Tibial artery (tissue), 4 donors: ENCODE data around the gene IRF2.
"Not testable (repeated sequence)": the region's sequence is repeated elsewhere in the genome, so short reads cannot be mapped to it uniquely, and the experiment has no call there.

ENCODE experiments used
- DNase-seq, 2 donors: peaks; one replicate each; pipeline ENCODE4 v3.0.0-alpha.2; 2019
- H3K27ac ChIP-seq, 2 donors: fragments of 200-600 bp; sonication (generic) in 1 of 2; 1 replicate in 1 of 2; 2 replicates in 1 of 2; pipeline ENCODE4 v1.5.1; 2018 to 2019; ENCODE audit warnings: mild to moderate bottlenecking in 1 of 2
- H3K27me3 ChIP-seq, 2 donors: fragments of 200-600 bp; sonication (generic) in 1 of 2; one replicate each; pipeline versions ENCODE4 v1.5.1 to v1.6.0; 2016 to 2019
- H3K36me3 ChIP-seq, 3 donors: fragments of 200-600 bp; sonication (generic) in 2 of 3; one replicate each; pipeline ENCODE4 v1.5.1; 2016 to 2019; ENCODE audit warnings: mild to moderate bottlenecking in 2 of 3
- H3K4me1 ChIP-seq, 4 donors: fragments of 200-600 bp; sonication (generic) in 2 of 4; 1 replicate in 3 of 4; 2 replicates in 1 of 4; pipeline ENCODE4 v1.5.1; 2016 to 2019
- H3K4me3 ChIP-seq, 2 donors: fragments of 200-600 bp; sonication (generic) in 1 of 2; 1 replicate in 1 of 2; 2 replicates in 1 of 2; pipeline ENCODE4 v1.5.1; 2018 to 2019; ENCODE audit warnings: mild to moderate bottlenecking in 2 of 2
- H3K9me3 ChIP-seq, 3 donors: fragments of 200-600 bp; sonication (generic) in 1 of 3; one replicate each; pipeline ENCODE4 v1.5.1; 2016 to 2019
- CTCF ChIP-seq, 2 experiments: fragments of 200-600 bp in 1 of 2; fragments of 450-650 bp in 1 of 2; IDR thresholded peaks; one replicate each; pipeline ENCODE4 v1.5.1; 2017 to 2019; ENCODE audit warnings: antibody characterized with exemption in 2 of 2, mild to moderate bottlenecking in 1 of 2, moderate library complexity in 1 of 2
- intact Hi-C: fragments of 100-400 bp; cut with DNase I; formaldehyde crosslinking; loops from one replicate; pipeline ENCODE4 v1.15.0; 2023; ENCODE audit warnings: low total_unique reads

Gene IRF2

GRCh38 chr4:184348311-184349233 lies 125.8 kb downstream of the IRF2 start:
- Histone ChIP-seq H3K27ac (no peak overlapping the region), H3K4me3 (no peak overlapping the region), H3K9me3 (no peaks in the 10 kb centered on the region), H3K27me3 (no peaks in the 10 kb centered on the region), H3K36me3 (no peaks in the 10 kb centered on the region), H3K4me1 (peaks cover 0 to 5% (median 0%) of the 10 kb centered on the region in 4 donors)
- intact Hi-C loops, result loop anchor here (10.0 kb wide), 1 partner anchor 126 kb away; the partner anchor contains the start of gene IRF2
- no peak for DNase-seq
- TF ChIP-seq CTCF (IDR thresholded peaks at IDR 0.05), result no peak

GRCh38 chr4:184347251-184348239 lies 126.8 kb downstream of the IRF2 start:
- H3K4me3 ChIP-seq, result no peak overlapping the region
- TF ChIP-seq CTCF (IDR thresholded peaks at IDR 0.05), result no peak
- DNase-seq, result peak in 1 of 2 donors; percentile 50

GRCh38 chr4:184346682-184347081 lies 127.7 kb downstream of the IRF2 start:
- intact Hi-C loops, result loop anchor here (10.0 kb wide), 1 partner anchor 128 kb away; the partner anchor contains the start of gene IRF2
- H3K4me1 ChIP-seq, result peaks cover 0 to 10% (median 0%) of the 10 kb centered on the region in 4 donors
- no peak for DNase-seq
- no peaks in the 10 kb centered on the region for H3K9me3 ChIP-seq
- H3K36me3 ChIP-seq, result no peaks in the 10 kb centered on the region
- no peaks in the 10 kb centered on the region for H3K27me3 ChIP-seq
- peak overlapping the region in 1 of 2 donors; percentile 4 for H3K27ac ChIP-seq
- no peak for TF ChIP-seq CTCF (IDR thresholded peaks at IDR 0.05)
- no peak overlapping the region for H3K4me3 ChIP-seq

More at GRCh38 chr4:184347251-184348239, 126.8 kb downstream of the IRF2 start:
- no peaks in the 10 kb centered on the region for H3K27me3 ChIP-seq
- no peaks in the 10 kb centered on the region for H3K36me3 ChIP-seq
- intact Hi-C loops, result loop anchor here (10.0 kb wide), 1 partner anchor 127 kb away; the partner anchor contains the start of gene IRF2
- H3K9me3 ChIP-seq, result no peaks in the 10 kb centered on the region
- H3K27ac ChIP-seq, result peak overlapping the region in 1 of 2 donors; percentile 4
- H3K4me1 ChIP-seq, result peaks cover 0 to 10% (median 0%) of the 10 kb centered on the region in 4 donors

- peaks cover 0 to 10% (median 0%) of the 10 kb centered on the region in 4 donors for H3K4me1 ChIP-seq
- intact Hi-C loops, result loop anchor here (10.0 kb wide), 1 partner anchor 129 kb away; the partner anchor contains the start of gene IRF2
- not testable (repeated sequence) for H3K27ac ChIP-seq
Observed at GRCh38 chr4:184346273-184346672, 128.1 kb downstream of the IRF2 start.

GRCh38 chr4:184345573-184345922 lies 128.8 kb downstream of the IRF2 start:
- Histone ChIP-seq H3K36me3 (no peaks in the 10 kb centered on the region), H3K9me3 (no peaks in the 10 kb centered on the region), H3K4me1 (peaks cover 0 to 10% (median 0%) of the 10 kb centered on the region in 4 donors), H3K27me3 (no peaks in the 10 kb centered on the region), H3K4me3 (no peak overlapping the region), H3K27ac (no peak overlapping the region)
- intact Hi-C loops, result loop anchor here (10.0 kb wide), 1 partner anchor 129 kb away; the partner anchor contains the start of gene IRF2
- TF ChIP-seq CTCF (IDR thresholded peaks at IDR 0.05), result no peak
- DNase-seq, result peak in 1 of 2 donors; percentile 51

More at GRCh38 chr4:184346273-184346672, 128.1 kb downstream of the IRF2 start:
- DNase-seq, H3K27me3 ChIP-seq, H3K36me3 ChIP-seq, H3K9me3 ChIP-seq, H3K4me3 ChIP-seq: not testable (repeated sequence)
